ENCODE data around the gene FANK1.
"Not testable (repeated sequence)": the region's sequence is repeated elsewhere in the genome, so short reads cannot be mapped to it uniquely, and the experiment has no call there.

FANK1 gene

DNA sequence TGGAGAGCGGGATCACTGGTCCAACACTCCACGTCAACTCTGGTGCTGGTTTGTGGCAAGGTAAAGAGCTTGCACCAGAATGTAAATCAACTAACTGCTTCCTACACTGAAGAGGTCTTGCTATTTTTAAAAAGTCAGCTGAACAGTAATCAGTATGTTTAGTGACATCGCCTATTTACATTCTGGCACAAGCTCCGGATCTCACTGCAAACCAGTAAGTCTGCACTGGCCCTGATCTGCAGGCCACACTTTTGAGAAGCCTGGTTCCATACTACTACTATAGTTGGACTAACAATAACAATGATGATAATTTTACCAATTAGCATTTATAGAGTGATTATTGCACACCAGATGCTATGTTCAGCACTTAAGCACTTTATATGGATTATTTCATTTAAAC, 6.9 kb upstream of the FANK1 start:
- DNase-seq (ENCODE audit: low read depth), result not testable (repeated sequence)

DNA sequence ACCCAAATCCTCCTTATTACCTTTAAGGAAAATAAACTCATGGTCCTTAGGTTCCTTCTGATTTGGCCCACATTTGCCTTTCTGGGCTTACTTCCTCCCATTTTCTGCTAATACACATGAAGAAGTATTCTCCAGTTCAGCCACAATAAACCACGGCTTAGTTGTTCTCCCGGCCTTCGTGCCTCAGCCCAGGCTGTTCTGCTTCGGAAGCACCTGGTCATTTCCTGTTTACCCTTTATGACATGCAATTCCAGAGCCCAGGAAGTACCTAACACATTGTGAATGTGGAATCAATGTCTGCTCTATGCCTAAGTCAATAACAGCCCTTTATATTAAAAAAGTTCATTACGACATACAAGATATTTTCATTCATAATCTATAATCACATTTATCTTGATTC, 4.0 kb upstream of the FANK1 start:
- DNase-seq (ENCODE audit: low read depth), result not testable (repeated sequence)

DNA sequence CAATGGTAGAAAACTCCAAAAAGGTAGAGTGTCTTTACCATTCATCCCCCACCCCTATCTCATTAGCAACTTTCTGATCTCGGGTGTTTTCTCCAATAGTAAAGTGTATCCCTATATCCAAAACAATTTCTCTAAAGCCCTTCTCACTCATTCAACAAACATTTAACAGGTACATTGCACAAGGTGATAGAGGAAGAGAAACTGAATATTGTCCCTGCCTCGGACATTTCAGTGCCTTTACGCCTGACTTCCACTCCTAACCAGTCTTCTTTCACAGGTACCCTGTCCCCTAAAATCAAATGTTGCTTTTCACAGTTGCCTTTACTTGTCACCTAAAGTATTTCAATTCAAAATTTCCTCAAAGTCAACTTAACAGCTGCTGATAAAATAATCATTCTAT, 2.2 kb upstream of the FANK1 start:
- DNase-seq (ENCODE audit: low read depth), result not testable (repeated sequence)

DNA sequence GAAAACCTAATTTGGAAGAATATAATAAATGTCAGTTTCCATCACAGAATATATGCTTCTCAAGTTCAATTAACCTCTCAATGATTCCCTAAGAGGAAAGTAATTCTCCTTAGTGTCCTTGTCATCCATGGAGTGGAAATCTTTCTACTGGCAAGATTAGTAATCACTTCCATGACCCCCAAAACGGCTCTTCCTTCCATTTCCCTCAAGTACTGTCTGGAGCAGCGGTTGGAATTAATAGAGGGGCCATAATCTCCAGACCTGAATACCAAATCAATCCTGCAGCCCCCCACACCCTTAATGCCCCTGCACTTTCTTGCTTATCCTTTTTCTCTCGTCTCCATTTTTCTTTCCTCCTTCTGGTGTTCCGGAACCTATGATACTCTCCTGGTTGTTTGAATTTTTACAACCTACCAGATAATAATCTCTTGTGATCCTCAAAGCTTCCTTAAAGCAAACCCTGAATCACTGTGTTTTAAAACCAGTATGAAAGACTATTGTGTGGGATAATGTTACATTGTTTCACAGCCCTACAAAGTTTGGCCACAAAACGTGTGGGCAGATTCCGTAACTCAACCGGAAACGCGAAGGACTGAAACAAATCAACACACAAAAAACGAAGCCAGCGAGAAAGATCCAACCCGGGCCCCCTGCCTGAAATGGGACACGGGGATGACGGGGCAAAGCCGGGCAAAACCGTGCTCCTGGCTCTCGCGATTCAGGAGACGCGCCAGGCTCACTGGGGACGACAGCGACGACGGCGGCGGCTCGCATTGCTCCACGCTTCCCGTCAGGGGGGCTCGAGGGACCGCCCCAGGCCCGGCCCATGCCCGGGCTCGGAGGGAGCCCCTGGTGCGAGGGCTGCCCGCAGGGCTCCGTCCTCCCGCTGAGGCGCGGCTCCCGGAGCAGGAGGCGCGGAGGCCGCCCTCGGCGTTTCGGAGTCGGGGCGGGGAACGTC, 955 bp upstream of the FANK1 start:
- peak; percentile 46 for DNase-seq (ENCODE audit: low read depth)

DNA sequence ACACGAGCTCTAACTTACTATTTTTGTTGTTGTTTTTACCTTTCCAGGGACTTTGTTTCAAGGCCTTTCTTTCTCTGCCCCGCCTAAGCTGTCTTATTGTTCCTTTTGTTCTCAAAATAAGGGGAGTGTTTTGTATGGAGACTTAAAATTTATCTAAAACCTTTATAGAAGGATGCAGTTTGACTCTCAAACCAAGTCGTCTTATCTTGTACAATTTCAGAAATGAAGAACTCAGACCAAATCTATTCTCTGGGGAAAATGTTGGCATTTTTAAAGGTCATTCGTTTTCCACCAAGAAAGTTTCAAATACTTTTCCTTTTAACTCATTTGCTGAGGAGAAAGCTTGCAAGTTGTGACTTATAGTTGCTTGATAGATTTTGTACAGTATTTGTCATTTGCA, 953 bp downstream of the FANK1 start:
- not testable (repeated sequence) for DNase-seq (ENCODE audit: low read depth)

DNA sequence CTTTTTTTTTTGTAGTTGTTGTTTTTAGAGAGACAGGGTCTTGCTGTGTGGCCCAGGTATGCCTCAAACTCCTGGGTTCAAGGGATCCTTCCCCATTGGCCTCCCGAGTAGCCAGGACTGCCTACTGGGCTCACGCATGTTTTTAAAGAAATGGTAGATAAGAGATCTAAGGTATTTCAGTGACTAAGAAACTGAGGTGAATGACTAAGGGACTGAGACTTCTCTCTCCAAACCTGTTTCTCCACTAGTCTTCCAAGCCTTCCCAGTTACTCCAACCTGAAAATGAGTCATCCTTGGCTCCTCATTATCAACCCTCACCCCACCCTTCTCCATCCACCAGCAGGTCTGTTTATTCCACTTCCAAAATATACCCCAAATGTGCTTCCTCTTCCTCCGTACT, 4.6 kb downstream of the FANK1 start:
- not testable (repeated sequence) for DNase-seq (ENCODE audit: low read depth)

DNA sequence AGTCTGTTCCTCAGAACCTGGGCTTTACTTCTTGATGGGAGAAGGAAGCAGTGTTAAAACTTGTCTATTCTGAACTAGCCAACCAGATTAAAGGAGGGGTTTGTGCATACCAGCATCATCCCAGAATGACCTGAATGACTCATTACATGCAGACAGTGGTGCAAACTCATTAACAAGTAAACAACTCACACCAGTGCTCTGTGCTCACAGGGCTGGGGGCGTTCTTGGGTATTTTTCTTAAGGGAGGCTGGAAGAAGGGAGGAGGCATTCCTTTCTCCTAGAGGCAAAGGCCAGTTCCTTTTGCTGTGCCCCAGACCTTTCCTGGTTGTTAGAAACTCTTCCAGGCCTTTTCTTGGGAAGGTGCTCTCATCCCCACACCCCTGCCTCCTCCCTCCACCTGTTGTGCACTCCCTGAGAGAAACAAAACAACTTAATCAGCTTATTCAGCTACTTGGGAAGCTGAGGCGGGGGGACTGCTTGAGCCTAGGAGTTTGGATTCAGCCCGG, 6.8 kb downstream of the FANK1 start:
- DNase-seq (ENCODE audit: low read depth), result not testable (repeated sequence)

DNA sequence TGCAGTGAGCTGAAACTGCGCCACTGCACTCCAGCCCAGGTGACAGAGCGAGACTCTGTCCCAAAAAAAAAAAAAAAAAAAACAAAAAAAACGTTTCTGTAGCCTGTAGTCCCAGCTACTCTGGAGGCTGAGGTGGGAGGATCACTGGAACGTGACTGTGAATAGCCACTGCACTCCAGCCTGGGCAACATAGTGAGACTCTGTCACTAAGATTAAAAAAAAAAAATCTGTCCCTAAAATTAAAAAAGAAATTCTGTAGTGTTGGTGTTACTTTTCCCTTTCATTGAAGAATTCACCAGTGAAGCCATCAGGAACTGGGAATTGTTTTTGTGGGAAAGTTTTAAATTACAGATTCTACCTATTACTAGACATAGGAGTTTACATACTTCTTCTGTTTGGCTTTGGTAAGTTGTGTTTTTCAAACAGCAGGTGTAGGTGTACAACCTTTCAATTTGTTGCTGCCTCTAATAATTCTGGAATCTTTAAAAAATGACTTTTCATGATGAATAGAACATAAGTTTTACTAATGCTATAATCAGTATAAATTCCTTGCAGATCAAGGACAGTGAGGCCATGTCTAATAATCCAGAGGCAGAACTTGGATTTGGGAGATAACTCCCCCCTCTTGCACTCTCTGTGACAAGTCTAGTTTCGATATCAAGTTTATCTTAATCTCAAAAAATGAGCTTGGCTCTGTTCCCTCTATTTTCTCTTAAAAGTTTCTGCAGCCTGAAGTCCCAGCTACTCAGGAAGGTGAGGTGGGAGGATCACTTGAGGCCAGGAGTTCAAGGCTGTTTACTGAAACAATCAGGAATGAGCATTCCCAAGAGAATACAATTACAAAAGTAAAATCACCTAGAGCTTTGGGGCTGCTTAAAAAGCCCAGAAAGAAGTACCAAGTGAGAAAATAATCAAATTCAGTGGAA, 9.0 kb downstream of the FANK1 start:
- DNase-seq (ENCODE audit: low read depth), result not testable (repeated sequence)

DNA sequence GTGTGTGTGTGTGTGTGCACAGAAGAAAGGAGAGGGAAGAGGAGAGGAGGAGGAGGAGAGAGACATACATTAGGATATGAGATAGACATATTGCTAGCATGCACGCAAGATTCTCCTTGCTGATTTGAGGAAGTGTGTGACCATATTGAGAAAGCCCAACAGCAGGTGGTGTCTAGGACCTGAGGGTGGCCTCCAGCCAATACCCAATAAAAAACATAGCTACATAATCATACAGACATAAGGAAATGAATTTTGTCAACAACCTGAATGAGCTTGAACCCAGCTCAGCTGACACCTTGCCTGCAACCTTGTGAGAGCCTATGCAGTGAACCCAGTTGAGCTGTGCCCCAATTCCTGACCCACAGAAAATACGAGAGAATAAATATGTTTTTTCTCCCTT, 11.2 kb downstream of the FANK1 start:
- DNase-seq (ENCODE audit: low read depth), result not testable (repeated sequence)

DNA sequence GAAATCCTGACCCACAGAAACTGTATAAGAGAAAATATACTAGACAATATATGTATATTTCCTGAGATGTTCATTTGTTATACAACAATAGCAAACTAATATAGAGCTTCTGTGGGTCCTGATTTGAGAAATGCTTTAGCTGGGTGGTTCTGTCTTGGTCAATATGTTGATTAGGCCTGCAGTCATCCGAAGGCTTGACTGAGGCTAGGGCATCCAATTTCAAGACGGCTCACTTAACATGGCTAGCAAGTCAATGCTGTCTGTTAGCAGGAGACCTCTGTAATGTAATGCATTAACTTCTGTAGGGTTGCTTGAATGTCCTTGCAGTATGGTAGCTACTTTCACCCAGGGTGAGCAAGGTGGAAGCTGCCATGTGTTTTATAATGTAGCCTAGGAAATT, 12.4 kb downstream of the FANK1 start:
- not testable (repeated sequence) for DNase-seq (ENCODE audit: low read depth)

DNA sequence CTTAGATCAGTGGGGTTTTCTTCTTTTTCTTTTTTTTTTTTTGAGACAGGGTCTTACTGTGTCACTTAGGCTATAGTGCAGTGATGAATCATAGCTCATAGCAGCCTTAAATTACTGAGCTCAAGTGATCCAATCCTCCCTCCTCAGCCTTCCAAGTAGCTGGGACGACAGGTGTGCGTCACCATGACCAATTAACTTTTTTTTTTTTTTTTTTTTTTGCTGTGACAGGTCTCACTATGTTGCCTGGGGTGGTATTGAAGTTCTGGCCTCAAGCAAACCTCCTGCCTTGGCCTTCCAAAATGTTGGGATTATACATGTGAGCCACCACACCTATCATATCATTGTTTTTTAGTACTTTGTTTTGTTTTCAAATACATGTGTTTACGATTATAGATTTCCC, 13.1 kb downstream of the FANK1 start:
- DNase-seq (ENCODE audit: low read depth), result not testable (repeated sequence)

DNA sequence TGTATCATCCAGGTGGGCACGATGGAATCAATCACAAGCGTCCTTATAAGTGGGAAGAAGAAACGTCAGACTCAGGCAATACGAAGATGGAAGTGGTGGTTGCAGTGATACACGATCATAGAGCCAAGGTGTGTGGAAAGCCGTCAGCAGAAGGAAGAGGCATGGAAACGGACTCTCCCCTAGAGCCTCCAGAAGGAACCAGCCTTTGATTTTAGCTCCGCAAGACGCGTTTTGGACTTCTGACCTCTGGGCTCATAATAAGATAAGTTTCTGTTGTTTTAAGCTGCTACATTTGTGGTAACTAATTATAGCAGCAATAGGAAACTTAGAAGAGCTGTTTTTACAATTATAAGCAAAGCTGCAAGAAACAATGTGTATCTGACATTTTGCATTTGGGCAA, 14.8 kb downstream of the FANK1 start:
- no peak for DNase-seq (ENCODE audit: low read depth)

DNA sequence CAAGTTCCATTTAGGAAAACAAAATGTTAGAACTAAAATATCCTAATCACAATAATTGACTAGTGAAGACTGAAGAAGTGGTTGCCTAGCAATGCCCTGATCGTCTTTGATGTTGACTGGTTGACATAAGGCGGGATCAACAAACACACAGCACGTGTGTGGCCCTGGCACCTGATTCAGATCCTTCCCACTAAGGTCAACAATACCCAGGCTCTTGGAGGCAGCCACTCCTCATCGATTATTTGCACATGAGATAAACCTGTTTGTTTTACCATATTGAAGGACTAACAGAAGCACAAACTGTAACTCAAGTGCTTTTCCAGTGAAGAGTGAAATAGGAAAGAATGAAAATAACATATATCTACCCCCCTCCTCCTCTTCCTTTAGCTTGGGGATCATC, 15.6 kb downstream of the FANK1 start:
- DNase-seq (ENCODE audit: low read depth), result no peak

DNA sequence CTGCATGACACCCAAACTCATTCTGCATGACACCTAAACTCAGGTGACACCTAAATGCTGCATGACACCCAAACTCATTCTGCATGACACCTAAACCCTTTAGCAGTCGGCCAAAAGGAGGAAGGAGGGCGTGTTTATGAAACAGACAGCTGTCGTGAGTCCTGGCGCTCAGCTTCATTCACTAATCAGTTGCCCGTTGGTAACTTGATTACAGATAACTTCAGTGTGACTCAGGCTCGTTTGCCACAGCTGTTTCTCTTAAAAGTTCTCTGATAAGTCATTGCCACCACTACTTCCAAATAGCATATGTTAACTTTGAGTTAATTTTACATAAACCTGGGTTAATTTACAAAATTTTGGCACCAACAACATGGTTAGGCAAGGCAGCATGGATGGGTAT, 16.9 kb downstream of the FANK1 start:
- not testable (repeated sequence) for DNase-seq (ENCODE audit: low read depth)

DNA sequence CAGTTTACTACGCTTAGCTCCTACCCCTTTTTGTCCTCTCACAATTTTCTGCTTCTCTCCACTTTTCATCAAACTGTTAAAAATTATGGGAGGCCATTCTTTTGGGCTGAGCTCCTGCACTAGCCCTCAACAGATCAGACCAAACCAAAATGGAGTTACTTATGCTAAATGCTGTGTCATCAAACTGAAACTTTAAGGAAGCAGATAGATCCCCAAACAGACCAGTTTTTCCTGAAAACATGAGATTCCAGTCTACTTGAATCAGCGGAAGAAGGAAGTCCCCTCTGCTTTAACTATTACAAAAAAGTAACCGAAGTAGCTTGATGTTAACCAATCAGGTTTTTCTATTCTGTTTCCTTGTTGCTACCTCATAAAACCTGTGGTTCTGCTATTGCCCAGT, 20.6 kb downstream of the FANK1 start:
- no peak for DNase-seq (ENCODE audit: low read depth)

DNA sequence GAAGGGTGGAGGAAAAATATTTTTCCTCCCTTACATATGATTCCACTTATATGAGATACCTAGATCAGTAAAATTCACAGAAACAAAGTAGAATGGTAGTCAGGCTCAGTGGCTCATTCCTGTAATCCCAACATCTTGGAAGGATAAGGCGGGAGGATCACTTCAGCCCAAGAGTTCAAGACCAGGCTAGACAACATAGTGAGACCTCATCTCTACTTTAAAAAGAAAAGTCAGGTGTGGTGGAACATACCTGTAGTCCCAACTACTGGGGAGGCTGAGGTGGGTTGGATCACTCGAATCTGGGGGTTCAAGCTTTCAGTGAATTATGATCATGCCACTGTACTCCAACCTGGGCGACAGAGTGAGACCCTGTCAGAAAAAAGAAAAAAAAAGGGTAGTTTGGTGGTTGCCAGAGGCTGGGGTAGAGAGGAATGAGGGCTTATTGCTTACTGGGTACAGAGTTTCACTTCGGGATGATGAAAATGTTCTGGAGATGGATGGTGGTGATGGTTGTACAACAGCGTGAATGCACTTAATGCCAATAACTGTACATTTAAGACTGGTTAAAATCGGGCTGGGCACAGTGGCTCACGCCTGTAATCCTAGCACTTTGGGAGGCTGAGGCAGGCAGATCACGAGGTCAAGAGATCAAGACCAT, 21.5 kb downstream of the FANK1 start:
- DNase-seq (ENCODE audit: low read depth), result not testable (repeated sequence)

DNA sequence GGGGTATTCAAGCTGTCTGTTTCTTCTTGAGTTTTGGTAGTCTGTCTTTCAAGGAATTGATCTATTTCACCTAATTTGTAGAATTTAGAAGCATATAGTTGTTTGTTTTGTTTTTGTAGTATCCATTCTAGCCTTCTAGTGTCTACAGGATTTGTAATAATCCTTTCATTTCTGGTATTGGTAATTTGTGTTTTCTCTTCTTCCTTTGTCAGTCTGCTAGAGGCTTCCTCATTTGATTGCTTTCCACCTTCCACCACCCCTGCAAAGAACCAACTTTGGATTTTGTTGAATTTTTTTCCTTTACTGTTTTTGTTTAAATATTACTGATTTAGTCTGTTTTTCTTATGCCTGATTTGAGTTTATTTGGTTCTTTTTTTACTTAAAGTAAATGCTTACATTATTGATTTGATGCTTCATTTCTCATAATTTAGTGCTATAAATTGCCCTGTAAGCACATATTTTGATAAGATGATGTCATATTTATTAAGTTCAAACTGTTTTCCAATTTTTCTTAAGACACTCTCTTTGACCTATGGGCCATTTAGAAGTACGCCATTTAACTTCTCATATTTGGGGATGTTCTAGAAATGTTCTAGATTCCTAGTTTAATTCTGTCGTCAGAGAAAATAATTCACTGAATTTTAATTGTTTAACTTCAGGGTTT, 25.4 kb downstream of the FANK1 start:
- not testable (repeated sequence) for DNase-seq (ENCODE audit: low read depth)

DNA sequence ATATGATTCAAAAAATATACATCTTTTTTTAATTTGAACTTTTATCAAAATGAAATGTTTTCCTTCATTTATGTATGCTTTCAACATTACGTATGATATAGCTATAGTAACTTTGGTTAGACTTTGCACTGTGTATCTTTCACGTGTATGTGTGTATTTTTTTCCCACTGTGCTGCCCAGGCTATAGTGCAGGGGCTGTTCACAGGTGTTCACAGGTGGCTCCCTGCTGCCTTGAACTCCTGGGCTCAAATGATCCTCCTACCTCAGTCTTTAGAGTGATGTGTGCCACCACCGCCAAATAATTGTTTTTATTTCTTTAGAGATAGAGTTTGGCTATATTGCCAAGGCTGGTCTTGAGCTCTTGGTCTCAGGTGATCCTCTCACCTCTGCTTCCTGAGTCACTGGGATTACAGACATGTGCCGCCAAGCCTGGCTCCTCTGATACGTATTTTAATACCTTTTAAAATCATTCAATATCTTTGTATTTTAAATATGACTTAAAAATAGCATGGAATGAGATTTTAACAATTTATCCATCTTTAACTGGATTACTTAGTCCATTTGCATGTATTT, 29.0 kb downstream of the FANK1 start:
- no peak for DNase-seq (ENCODE audit: low read depth)

DNA sequence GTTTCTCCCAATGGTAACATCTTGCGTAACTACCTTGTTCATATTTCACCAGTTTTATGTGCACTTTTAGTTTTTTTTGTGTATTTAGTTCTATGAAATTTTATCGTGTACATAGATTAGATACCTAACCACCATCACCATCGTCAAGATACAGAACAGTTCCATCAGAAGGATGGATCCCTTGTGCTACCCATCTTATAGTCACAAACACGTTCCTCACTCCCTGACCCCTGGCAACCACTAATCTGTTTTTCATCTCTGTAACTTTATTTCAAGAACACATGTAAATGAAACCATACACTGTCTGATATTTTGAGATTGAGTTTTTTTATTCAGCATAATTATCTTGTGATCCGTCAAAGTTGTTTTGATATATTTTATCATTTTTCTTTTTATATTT, 29.9 kb downstream of the FANK1 start:
- no peak for DNase-seq (ENCODE audit: low read depth)

DNA sequence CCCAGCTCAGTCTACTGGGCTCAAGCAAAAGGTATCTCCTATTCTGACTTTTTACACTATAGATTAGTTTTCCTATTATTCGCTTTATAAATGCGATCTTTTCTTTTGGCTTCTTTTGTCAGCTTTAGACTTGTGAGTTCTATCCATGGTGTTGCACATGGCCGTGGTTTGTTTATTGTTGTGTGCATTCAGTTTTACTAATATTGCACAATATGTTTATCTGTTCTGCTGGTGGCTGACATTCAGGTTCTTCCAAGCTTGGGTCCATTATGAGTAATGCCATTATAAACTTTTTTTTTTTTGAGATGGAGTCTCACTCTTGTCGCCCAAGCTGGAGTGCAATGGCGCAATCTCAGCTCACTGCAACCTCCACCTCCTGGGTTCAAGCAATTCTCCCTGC, 30.9 kb downstream of the FANK1 start:
- DNase-seq (ENCODE audit: low read depth), result not testable (repeated sequence)
